Measurements from ENCODE around the gene LRP1B. TPM values are rescaled to one million over a fixed set of nuclear protein-coding genes. Genes with fewer than 3 reads are reported as not detected.

LRP1B gene
- total RNA-seq, 1 donor from 2014 or later = 0.54 TPM

- Mint-ChIP-seq H3K9me3 (peaks cover 2% of the 10 kb centered on the region), H3K4me1 (no peaks in the 10 kb centered on the region), H3K4me3 (no peak overlapping the region), H3K27ac (ENCODE audit: unreplicated experiment) (no peak overlapping the region), H3K27me3 (ENCODE audit: low read depth) (no peaks in the 10 kb centered on the region), H3K36me3 (ENCODE audit: low read depth) (no peaks in the 10 kb centered on the region)
- TF ChIP-seq CTCF (conservative IDR thresholded peaks at IDR 0.05) = no peak
- no peak for DNase-seq (ENCODE audit: low read depth, low spot score)
Measured at GRCh38 chr2:141620372-141620771, 510.4 kb downstream of the LRP1B start.

GRCh38 chr2:141618457-141618856, 512.4 kb downstream of the LRP1B start:
- Mint-ChIP-seq H3K27me3 (ENCODE audit: low read depth) (no peaks in the 10 kb centered on the region), H3K9me3 (no peaks in the 10 kb centered on the region), H3K4me1 (no peaks in the 10 kb centered on the region), H3K27ac (ENCODE audit: unreplicated experiment) (no peak overlapping the region), H3K4me3 (no peak overlapping the region), H3K36me3 (ENCODE audit: low read depth) (no peaks in the 10 kb centered on the region)
- no peak for TF ChIP-seq CTCF (conservative IDR thresholded peaks at IDR 0.05)
- DNase-seq (ENCODE audit: low read depth, low spot score) = no peak

- no peaks in the 10 kb centered on the region for H3K27me3 Mint-ChIP-seq (ENCODE audit: low read depth)
- no peak overlapping the region for H3K27ac Mint-ChIP-seq (ENCODE audit: unreplicated experiment)
- H3K4me3 Mint-ChIP-seq = no peak overlapping the region
- no peaks in the 10 kb centered on the region for H3K36me3 Mint-ChIP-seq (ENCODE audit: low read depth)
- TF ChIP-seq CTCF (conservative IDR thresholded peaks at IDR 0.05) = no peak
- H3K9me3 Mint-ChIP-seq = no peaks in the 10 kb centered on the region
- peaks cover 16% of the 10 kb centered on the region for H3K4me1 Mint-ChIP-seq
- no peak for DNase-seq (ENCODE audit: low read depth, low spot score)
Measured at GRCh38 chr2:141611981-141612380, 518.8 kb downstream of the LRP1B start.

GRCh38 chr2:141611176-141611571, 519.6 kb downstream of the LRP1B start:
- H3K27me3 Mint-ChIP-seq (ENCODE audit: low read depth) = no peaks in the 10 kb centered on the region
- no peak for TF ChIP-seq CTCF (conservative IDR thresholded peaks at IDR 0.05)
- H3K36me3 Mint-ChIP-seq (ENCODE audit: low read depth) = no peaks in the 10 kb centered on the region
- peak overlapping the region; percentile 36 for H3K4me3 Mint-ChIP-seq
- no peak for DNase-seq (ENCODE audit: low read depth, low spot score)
- peaks cover 16% of the 10 kb centered on the region for H3K4me1 Mint-ChIP-seq
- no peaks in the 10 kb centered on the region for H3K9me3 Mint-ChIP-seq
- no peak overlapping the region for H3K27ac Mint-ChIP-seq (ENCODE audit: unreplicated experiment)

GRCh38 chr2:141610564-141611175, 520.1 kb downstream of the LRP1B start:
- Mint-ChIP-seq H3K27ac (ENCODE audit: unreplicated experiment) (peak overlapping the region; percentile 51), H3K9me3 (no peaks in the 10 kb centered on the region)
- no peak for TF ChIP-seq CTCF (conservative IDR thresholded peaks at IDR 0.05)

More at GRCh38 chr2:141610564-141611175, 520.1 kb downstream of the LRP1B start:
- H3K4me1 Mint-ChIP-seq = peaks cover 16% of the 10 kb centered on the region
- DNase-seq (ENCODE audit: low read depth, low spot score) = no peak
- no peak overlapping the region for H3K4me3 Mint-ChIP-seq
- no peaks in the 10 kb centered on the region for H3K27me3 Mint-ChIP-seq (ENCODE audit: low read depth)
- no peaks in the 10 kb centered on the region for H3K36me3 Mint-ChIP-seq (ENCODE audit: low read depth)

Measured in neural crest cell (in vitro differentiated cells).